Measurements from ENCODE around the gene B4GALT2. TPM values are rescaled to one million over a fixed set of nuclear protein-coding genes. Genes with fewer than 3 reads are reported as not detected.

Gene B4GALT2
- total and polyA plus RNA-seq, 2 experiments from 2014 or later, result 81.6 to 97.4 TPM

- peak; percentile 22 for TF ChIP-seq CTCF (IDR thresholded peaks at IDR 0.05; ENCODE audit: low read depth, low read length)
- peak; percentile 96 to 97 for DNase-seq (ENCODE audit: low read depth in 1 of 2, low spot score in 1 of 2)
- Histone ChIP-seq H3K27me3 (no peaks in the 10 kb centered on the region), H3K27ac (peak within 1 kb of the TSS; percentile 79), H3K4me3 (peak within 1 kb of the TSS; percentile 62), H3K36me3 (peaks cover 11% of the 10 kb centered on the region), H3K4me1 (ENCODE audit: low read depth) (peaks cover 3% of the 10 kb centered on the region), H3K9me3 (ENCODE audit: low read depth) (no peaks in the 10 kb centered on the region)
Observed at GRCh38 chr1:43974443-43975248, 4.4 kb upstream of the B4GALT2 start, which contains the start of gene ATP6V0B. TSS of gene ATP6V0B (plus strand) at chr1:43974960. CDS start at chr1:43975041, 81 bp downstream.

- Histone ChIP-seq H3K27me3 (no peaks in the 10 kb centered on the region), H3K4me3 (peak overlapping the region; percentile 62), H3K36me3 (peaks cover 11% of the 10 kb centered on the region), H3K4me1 (ENCODE audit: low read depth) (peaks cover 2% of the 10 kb centered on the region), H3K27ac (peak overlapping the region; percentile 79), H3K9me3 (ENCODE audit: low read depth) (no peaks in the 10 kb centered on the region)
- no peak for TF ChIP-seq CTCF (IDR thresholded peaks at IDR 0.05; ENCODE audit: low read depth, low read length)
- peak; percentile 30 to 46 for DNase-seq (ENCODE audit: low read depth in 1 of 2, low spot score in 1 of 2)
Observed at GRCh38 chr1:43975249-43975961, 3.6 kb upstream of the B4GALT2 start.

- no peak for TF ChIP-seq CTCF (IDR thresholded peaks at IDR 0.05; ENCODE audit: low read depth, low read length)
- peaks cover 11% of the 10 kb centered on the region for H3K36me3 ChIP-seq
- H3K9me3 ChIP-seq (ENCODE audit: low read depth), result no peaks in the 10 kb centered on the region
- H3K4me1 ChIP-seq (ENCODE audit: low read depth), result no peaks in the 10 kb centered on the region
- H3K27me3 ChIP-seq, result no peaks in the 10 kb centered on the region
- DNase-seq (ENCODE audit: low read depth in 1 of 2, low spot score in 1 of 2), result no peak
- H3K27ac ChIP-seq, result no peak overlapping the region
- peak overlapping the region; percentile 62 for H3K4me3 ChIP-seq
Observed at GRCh38 chr1:43976045-43976444, 3.0 kb upstream of the B4GALT2 start.

- Histone ChIP-seq H3K27me3 (no peaks in the 10 kb centered on the region), H3K27ac (no peak overlapping the region), H3K36me3 (peaks cover 11% of the 10 kb centered on the region), H3K9me3 (ENCODE audit: low read depth) (no peaks in the 10 kb centered on the region), H3K4me1 (ENCODE audit: low read depth) (no peaks in the 10 kb centered on the region), H3K4me3 (no peak overlapping the region)
- no peak for TF ChIP-seq CTCF (IDR thresholded peaks at IDR 0.05; ENCODE audit: low read depth, low read length)
- DNase-seq (ENCODE audit: low read depth in 1 of 2, low spot score in 1 of 2), result no peak
Observed at GRCh38 chr1:43976890-43977289, 2.1 kb upstream of the B4GALT2 start.

- Histone ChIP-seq H3K36me3 (peaks cover 11% of the 10 kb centered on the region), H3K9me3 (ENCODE audit: low read depth) (no peaks in the 10 kb centered on the region), H3K27ac (no peak overlapping the region), H3K4me1 (ENCODE audit: low read depth) (no peaks in the 10 kb centered on the region), H3K4me3 (no peak overlapping the region), H3K27me3 (no peaks in the 10 kb centered on the region)
- DNase-seq (ENCODE audit: low read depth in 1 of 2, low spot score in 1 of 2), result no peak
- TF ChIP-seq CTCF (IDR thresholded peaks at IDR 0.05; ENCODE audit: low read depth, low read length), result no peak
Observed at GRCh38 chr1:43977376-43978263, 1.4 kb upstream of the B4GALT2 start.

Measured in cardiac muscle cell (in vitro differentiated cells and primary cell).